Measurements from ENCODE around the gene CYP4A22.
"Not testable (repeated sequence)": the region's sequence is repeated elsewhere in the genome, so short reads cannot be mapped to it uniquely, and the experiment has no call there.

CYP4A22 gene

GRCh38 chr1:47137198-47137597, at the start of gene CYP4A22:
CYP4A22 (plus strand) TSS chr1:47137441; CDS start chr1:47137486, 45 bp downstream.
- no peak for DNase-seq (ENCODE audit: low spot score)

GRCh38 chr1:47089356-47089755, 47.9 kb upstream of the CYP4A22 start:
- peak; percentile 37 for DNase-seq (ENCODE audit: low spot score)

DNA sequence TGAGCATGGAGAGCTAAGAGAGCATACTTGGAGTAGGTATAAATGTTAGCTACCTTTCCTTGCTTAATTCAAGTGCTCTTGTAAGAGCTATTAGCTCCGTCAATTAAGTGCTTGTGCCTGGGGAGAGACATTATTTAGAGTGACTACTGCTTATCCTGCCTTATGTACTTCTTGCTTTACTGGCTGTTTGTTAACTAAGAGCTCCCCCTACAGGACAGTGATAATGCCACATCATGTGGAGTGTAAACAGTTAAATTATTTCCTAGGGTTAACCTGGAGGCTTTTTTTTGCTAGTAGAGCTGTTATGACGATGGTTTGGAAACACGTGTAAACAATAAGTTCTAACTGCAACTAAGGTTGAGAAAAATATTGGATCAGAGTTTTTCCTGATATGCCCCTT, 45.8 kb upstream of the CYP4A22 start:
- DNase-seq (ENCODE audit: low spot score), result not testable (repeated sequence)

DNA sequence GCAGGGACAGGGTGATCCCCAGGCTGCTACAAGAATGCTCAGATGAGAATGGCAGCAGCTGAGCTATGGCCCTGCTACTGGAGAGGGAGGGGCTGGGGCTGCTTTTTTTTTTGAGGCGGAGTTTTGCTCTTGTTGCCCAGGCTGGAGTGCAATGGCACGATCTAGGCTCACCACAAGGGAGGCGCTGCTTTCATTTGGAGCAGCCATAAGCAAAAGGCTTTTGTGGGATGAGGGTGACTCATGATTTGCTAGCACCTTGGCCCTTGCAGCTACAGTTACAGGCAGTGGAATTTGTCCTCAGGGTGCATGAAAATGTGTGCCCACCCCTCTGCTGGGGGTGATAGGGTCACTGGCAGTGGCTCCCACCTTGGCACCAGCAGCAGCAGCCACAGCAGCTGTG, 32.4 kb upstream of the CYP4A22 start:
- peak; percentile 40 for DNase-seq (ENCODE audit: low spot score)

GRCh38 chr1:47106792-47107191, 30.4 kb upstream of the CYP4A22 start:
- DNase-seq (ENCODE audit: low spot score), result no peak

- peak; percentile 93 for DNase-seq (ENCODE audit: low spot score)
These were observed 29.2 kb upstream of the CYP4A22 start for GRCh38 chr1:47107851-47108574.

- DNase-seq (ENCODE audit: low spot score), result peak; percentile 85
These were observed 27.8 kb upstream of the CYP4A22 start for GRCh38 chr1:47109482-47109881.

DNA sequence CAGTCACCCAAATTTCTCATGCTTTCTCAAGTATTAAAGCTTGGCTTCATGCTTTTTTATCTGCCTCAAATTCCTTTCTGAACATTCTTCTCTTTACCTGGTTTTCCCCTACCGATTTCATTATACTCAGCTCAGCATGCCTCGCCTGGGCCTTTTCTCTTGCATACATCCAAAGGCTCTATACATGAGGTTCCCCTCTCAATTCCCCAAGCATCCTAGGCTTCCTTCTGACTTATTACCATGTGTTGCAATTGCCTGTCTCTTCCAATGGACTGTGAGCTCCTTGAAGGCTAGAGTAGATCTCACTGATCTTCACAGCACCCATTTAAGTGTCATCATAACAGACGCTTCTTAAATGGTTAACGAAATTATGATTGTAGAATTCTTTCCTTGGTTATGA, 24.1 kb upstream of the CYP4A22 start:
- DNase-seq (ENCODE audit: low spot score), result no peak

GRCh38 chr1:47121039-47121438, 16.2 kb upstream of the CYP4A22 start:
- not testable (repeated sequence) for DNase-seq (ENCODE audit: low spot score)

- DNase-seq (ENCODE audit: low spot score), result not testable (repeated sequence)
These were observed 12.4 kb upstream of the CYP4A22 start for GRCh38 chr1:47124834-47125233.

DNA sequence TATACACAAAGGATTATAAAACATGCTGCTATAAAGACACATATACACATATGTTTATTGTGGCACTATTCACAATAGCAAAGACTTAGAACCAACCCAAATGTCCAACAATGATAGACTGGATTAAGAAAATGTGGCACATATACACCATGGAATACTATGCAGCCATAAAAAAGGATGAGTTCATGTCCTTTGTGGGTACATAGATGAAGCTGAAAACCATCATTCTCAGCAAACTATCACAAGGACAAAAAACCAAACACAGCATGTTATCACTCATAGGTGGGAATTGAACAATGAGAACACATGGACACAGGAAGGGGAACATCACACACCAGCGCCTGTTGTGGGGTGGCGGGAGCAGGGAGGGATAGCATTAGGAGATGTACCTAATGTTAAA, 10.2 kb upstream of the CYP4A22 start:
- DNase-seq (ENCODE audit: low spot score), result not testable (repeated sequence)

- peak; percentile 11 for DNase-seq (ENCODE audit: low spot score)
These were observed 9.0 kb upstream of the CYP4A22 start for GRCh38 chr1:47128221-47128620.

DNA sequence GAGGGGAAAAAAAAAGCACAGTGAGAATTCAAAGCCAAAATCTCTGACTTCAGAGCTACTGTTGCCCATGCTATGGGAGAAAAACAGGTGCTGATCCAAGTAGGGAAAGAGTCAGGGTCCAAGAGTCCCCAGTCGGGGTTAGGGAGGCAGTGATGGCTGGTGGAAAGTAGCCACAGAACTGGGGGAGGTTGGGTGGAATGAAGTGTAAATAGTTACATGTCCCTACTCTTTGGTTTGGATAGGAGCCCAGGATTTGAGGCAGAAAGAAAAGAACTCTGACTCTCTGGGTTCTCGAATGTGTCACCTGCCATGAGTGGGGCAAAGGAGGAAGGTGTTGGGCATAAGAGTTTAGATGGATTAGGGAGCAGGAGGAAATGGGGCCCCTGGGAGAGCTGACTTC, 8.4 kb upstream of the CYP4A22 start:
- DNase-seq (ENCODE audit: low spot score), result peak; percentile 50

DNA sequence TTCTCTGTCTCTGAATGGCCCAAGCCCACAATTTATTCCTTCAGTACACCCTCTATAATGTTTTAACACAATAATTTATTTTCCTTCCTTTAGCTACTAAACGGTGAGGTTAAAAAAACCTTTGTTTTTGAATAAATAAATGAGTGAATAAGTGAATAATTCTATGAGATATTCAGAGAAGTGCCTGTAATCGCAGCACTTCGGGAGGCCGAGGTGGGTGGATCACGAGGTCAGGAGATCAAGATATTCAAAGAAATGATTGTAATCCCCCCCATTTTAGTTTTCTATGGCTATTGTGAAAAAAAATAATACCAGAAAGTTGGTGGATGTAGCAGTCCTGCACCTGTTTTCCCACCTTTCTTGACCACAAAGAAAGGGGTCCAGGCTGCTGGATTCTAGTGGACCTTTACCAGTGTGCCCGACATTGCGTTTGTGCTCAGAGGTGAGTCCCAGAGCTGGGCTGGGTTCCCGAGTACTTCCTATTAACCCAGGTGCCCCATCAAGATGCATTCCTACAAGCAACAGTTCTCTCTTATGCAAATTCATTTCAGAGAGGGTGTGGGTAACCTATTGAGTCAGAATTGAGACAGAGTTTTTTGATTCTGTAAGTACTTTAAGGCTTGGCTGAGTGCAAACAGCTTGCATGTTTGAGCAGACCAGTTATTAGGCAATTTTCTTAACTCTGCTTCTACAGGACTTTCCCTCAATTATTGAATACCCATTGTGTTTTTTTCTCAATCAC, 7.6 kb upstream of the CYP4A22 start:
- not testable (repeated sequence) for DNase-seq (ENCODE audit: low spot score)

DNA sequence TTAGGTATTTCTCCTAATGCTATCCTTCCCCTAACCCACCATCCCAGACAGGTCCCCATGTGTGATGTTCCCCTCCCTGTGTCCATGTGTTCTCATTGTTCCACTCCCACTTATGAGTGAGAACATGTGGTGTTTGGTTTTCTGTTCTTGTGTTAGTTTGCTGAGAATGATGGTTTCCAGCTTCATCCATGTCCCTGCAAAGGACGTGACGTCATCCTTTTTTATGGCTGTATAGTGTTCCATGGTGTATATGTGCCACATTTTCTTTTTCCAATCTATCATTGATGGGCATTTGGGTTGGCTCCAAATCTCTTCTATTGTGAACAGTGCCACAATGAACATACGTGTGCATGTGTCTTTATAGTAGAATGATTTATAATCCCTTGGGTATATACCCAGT, 4.6 kb upstream of the CYP4A22 start:
- DNase-seq (ENCODE audit: low spot score), result not testable (repeated sequence)

- DNase-seq (ENCODE audit: low spot score), result no peak
These were observed 829 bp downstream of the CYP4A22 start for GRCh38 chr1:47137925-47138615.

GRCh38 chr1:47140358-47140757, 3.1 kb downstream of the CYP4A22 start:
- not testable (repeated sequence) for DNase-seq (ENCODE audit: low spot score)

GRCh38 chr1:47143654-47144053, 6.4 kb downstream of the CYP4A22 start:
- DNase-seq (ENCODE audit: low spot score), result peak; percentile 13

GRCh38 chr1:47146495-47146894, 9.3 kb downstream of the CYP4A22 start:
- DNase-seq (ENCODE audit: low spot score), result not testable (repeated sequence)

- DNase-seq (ENCODE audit: low spot score), result no peak
These were observed 10.0 kb downstream of the CYP4A22 start for GRCh38 chr1:47147047-47147785.

GRCh38 chr1:47149162-47149561, 11.9 kb downstream of the CYP4A22 start:
- DNase-seq (ENCODE audit: low spot score), result not testable (repeated sequence)

DNA sequence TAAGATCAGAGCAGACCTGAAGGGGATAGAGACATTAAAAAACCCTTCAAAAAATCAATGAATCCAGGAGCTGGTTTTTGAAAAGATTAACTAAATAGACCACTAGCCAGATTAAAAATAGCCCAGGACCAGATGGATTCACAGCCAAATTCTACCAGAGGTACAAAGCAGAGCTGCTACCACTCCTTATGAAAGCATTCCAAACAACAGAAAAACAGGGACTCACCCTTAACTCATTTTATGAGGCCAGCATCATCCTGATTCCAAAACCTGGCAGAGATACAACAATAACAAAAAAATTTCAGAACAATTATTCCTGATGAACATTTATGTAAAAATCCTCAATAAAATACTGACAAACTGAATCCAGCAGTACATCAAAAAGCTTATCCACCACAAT, 19.2 kb downstream of the CYP4A22 start:
- DNase-seq (ENCODE audit: low spot score), result not testable (repeated sequence)
